ENCODE measurements around the gene KATNBL1. TPM values are rescaled to one million over a fixed set of nuclear protein-coding genes. Genes with fewer than 3 reads are reported as not detected.
A peak's percentile ranks its signal among the peaks of the same experiment; 100 is the strongest.

KATNBL1 gene
- total RNA-seq, 1 experiment from 2014 or later = 38.1 TPM

DNA sequence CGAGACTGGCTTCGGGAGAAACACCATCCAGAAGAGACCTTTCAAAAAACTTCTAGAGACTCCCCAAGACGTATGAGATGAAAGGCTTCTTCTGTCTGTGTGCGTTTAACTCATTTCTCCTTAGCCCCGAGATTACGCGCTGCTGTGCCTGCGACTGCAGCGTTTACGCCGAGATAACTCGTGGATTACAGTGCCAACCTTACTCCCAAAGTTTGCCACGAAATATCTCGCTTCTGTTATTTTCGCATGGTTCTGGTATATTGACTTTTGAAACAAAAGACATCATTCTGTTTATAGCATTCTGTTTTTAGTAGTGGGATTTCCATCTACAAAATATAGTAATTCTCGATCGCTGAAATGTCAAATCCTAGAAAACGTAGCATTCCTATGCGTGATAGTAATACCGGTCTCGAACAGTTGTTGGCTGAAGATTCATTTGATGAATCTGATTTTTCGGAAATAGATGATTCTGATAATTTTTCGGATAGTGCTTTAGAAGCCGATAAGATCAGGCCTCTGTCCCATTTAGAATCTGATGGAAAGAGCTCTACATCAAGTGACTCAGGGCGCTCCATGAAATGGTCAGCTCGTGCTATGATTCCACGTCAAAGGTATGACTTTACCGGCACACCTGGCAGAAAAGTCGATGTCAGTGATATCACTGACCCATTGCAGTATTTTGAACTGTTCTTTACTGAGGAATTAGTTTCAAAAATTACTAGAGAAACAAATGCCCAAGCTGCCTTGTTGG is 107.5 kb downstream of the KATNBL1 start:
- H3K36me3 ChIP-seq = no peaks in the 10 kb centered on the region; the same call in 1 of the 2 replicates
- H3K4me3 ChIP-seq = peak overlapping the region; percentile 98
- H3K27me3 ChIP-seq = no peaks in the 10 kb centered on the region
- no peak for DNase-seq
- no peaks in the 10 kb centered on the region for H3K9me3 ChIP-seq

DNA sequence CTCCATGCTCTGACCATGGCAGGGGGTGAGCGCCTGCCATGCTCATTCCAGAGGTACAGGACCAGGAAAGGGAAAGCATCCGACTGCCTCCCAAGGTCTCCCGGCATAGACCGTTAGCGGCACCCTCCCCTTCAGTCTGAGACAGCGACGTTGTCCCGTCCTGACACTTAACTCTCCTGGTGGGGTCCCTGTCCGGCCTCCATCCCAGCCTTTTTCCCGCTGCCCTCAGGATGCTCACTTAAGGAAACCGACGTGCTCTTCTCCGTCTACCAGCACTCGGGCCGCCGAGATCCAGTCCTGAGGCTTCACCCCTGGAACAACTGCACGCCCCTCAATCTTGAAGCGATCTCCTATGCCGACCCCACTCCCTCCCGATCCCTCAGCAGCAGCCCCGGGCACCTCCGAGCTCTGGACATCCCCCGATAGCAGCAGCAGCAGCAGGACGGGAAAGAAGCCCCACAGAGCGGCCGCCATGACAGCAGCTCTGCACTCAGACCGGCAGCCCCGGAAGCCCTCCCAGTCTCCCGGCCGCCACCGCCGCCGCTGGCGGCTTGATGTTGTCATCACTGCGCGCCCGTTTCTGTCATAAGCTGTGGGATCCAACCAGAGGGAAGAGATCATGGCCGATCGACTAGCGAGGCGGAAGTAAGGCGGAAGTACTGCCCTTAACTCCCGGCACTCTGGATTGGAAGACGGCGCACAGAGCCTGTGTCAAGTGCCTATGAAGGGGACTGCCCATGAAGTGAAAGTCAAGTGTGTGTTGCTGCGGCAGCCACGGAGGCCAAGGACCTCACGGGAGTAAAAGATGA is 108.3 kb downstream of the KATNBL1 start, which contains the start of the genes EMC7 and PGBD4:
TSS of gene EMC7 (minus strand) at position 497 of the 809 bp plus-strand sequence. CDS start at position 474, 23 bp downstream.
TSS of gene PGBD4 (plus strand) at position 718 of the 809 bp plus-strand sequence. CDS start 449 bp downstream, outside the sequence.
- Histone ChIP-seq H3K36me3 (no peaks in the 10 kb centered on the region; the same call in 1 of the 2 replicates), H3K27me3 (no peaks in the 10 kb centered on the region), H3K9me3 (no peaks in the 10 kb centered on the region), H3K4me3 (peak within 1 kb of the TSS; percentile 98)
- peak; percentile 97 for DNase-seq

DNA sequence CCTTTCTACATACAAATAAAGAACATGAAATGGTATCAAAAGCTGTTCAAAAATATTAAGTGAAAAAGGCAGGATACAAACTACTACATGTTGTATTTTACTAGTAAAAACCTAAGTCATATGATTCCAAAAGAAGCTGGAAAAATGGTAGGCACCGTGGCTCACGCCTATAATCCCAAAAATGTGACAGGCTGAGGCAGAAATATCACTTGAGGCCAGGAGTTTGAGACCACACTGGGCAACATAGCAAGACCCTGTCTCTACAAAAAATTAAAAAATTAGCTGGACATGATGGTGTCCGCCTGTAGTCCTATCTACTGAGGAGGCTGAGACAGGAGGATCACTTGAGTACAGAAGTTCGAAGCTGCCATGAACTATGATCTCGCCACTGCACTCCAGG is 110.0 kb downstream of the KATNBL1 start:
- Histone ChIP-seq H3K36me3 (peaks cover 3% of the 10 kb centered on the region; the same call in 1 of the 2 replicates), H3K9me3 (no peaks in the 10 kb centered on the region), H3K27me3 (no peaks in the 10 kb centered on the region), H3K4me3 (peak overlapping the region; percentile 98; the same call in 1 of the 2 replicates)
- no peak for DNase-seq

Other genes starting within 250 kb of the KATNBL1 start
- not detected in 2 replicates for gene CHRM5, start 241.6 kb downstream of the KATNBL1 start, total RNA-seq (2014; rRNA removed; shearing (Covaris generic); ENCODE audit: low replicate concordance)
- gene AVEN, start 170.9 kb downstream of the KATNBL1 start, total RNA-seq (2014; rRNA removed; shearing (Covaris generic); ENCODE audit: low replicate concordance) = 28.9 and 37.7 TPM in 2 replicates
- 59.0 and 66.2 TPM in 2 replicates for gene EMC7, start 108.2 kb downstream of the KATNBL1 start, total RNA-seq (2014; rRNA removed; shearing (Covaris generic); ENCODE audit: low replicate concordance)
- 0.76 and 1.6 TPM in 2 replicates for gene PGBD4, start 108.0 kb downstream of the KATNBL1 start, total RNA-seq (2014; rRNA removed; shearing (Covaris generic); ENCODE audit: low replicate concordance)
- gene EMC4, start 14.9 kb upstream of the KATNBL1 start, total RNA-seq (2014; rRNA removed; shearing (Covaris generic); ENCODE audit: low replicate concordance) = 195 and 222 TPM in 2 replicates
- gene SLC12A6, start 127.7 kb upstream of the KATNBL1 start, total RNA-seq (2014; rRNA removed; shearing (Covaris generic); ENCODE audit: low replicate concordance) = 1.1 and 1.6 TPM in 2 replicates
- gene NOP10, start 133.0 kb upstream of the KATNBL1 start, total RNA-seq (2014; rRNA removed; shearing (Covaris generic); ENCODE audit: low replicate concordance) = 180 and 290 TPM in 2 replicates
- gene NUTM1, start 133.2 kb upstream of the KATNBL1 start, total RNA-seq (2014; rRNA removed; shearing (Covaris generic); ENCODE audit: low replicate concordance) = not detected in 2 replicates
- 2.2 and 4.4 TPM in 2 replicates for gene LPCAT4, start 157.1 kb upstream of the KATNBL1 start, total RNA-seq (2014; rRNA removed; shearing (Covaris generic); ENCODE audit: low replicate concordance)
- 5.7 and 10.9 TPM in 2 replicates for gene GOLGA8A, start 227.7 kb upstream of the KATNBL1 start, total RNA-seq (2014; rRNA removed; shearing (Covaris generic); ENCODE audit: low replicate concordance)